Measurements from ENCODE around the gene IGFBP5.

DNA sequence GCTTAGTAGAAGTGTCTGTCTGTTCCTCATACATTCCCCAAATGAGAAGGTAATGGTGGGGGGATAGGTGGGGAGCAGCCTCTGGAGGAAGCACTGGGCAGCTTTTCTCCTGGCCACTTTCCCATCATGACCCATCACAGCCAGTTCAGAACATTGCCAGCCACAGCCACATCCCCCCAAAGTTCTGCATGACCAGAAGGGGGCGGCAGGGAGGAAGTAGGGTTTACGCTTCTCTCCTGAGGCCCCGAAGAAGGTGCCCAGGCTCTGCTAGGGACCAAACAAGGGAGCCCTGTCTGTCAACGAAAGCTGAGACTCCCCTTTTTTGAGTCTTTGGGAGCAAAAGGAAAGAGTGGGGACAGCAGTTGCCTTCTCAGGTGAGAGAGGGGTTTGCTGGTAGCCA is 7.7 kb downstream of the IGFBP5 start:
- no peak for TF ChIP-seq POLR2A (IDR thresholded peaks at IDR 0.05)
- TF ChIP-seq, protein P1, sequence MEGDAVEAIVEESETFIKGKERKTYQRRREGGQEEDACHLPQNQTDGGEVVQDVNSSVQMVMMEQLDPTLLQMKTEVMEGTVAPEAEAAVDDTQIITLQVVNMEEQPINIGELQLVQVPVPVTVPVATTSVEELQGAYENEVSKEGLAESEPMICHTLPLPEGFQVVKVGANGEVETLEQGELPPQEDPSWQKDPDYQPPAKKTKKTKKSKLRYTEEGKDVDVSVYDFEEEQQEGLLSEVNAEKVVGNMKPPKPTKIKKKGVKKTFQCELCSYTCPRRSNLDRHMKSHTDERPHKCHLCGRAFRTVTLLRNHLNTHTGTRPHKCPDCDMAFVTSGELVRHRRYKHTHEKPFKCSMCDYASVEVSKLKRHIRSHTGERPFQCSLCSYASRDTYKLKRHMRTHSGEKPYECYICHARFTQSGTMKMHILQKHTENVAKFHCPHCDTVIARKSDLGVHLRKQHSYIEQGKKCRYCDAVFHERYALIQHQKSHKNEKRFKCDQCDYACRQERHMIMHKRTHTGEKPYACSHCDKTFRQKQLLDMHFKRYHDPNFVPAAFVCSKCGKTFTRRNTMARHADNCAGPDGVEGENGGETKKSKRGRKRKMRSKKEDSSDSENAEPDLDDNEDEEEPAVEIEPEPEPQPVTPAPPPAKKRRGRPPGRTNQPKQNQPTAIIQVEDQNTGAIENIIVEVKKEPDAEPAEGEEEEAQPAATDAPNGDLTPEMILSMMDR (IDR thresholded peaks at IDR 0.05) = peak in 1 of 7 experiments; percentile 14

Measured in stomach (tissue), 4 donors.